ENCODE measurements around the gene PRR14L.

The PRR14L gene

GRCh38 chr22:31650391-31650790, 99.5 kb downstream of the PRR14L start:
- ChIA-PET CTCF (no interaction called here), POLR2A (interaction anchor here (0.5 kb wide), 1 partner anchor 248 kb away, joined by 7 read pairs; no protein-coding TSS in a partner anchor)
- DNase-seq (ENCODE audit: extremely low spot score), result no peak
- TF ChIP-seq, protein P1, sequence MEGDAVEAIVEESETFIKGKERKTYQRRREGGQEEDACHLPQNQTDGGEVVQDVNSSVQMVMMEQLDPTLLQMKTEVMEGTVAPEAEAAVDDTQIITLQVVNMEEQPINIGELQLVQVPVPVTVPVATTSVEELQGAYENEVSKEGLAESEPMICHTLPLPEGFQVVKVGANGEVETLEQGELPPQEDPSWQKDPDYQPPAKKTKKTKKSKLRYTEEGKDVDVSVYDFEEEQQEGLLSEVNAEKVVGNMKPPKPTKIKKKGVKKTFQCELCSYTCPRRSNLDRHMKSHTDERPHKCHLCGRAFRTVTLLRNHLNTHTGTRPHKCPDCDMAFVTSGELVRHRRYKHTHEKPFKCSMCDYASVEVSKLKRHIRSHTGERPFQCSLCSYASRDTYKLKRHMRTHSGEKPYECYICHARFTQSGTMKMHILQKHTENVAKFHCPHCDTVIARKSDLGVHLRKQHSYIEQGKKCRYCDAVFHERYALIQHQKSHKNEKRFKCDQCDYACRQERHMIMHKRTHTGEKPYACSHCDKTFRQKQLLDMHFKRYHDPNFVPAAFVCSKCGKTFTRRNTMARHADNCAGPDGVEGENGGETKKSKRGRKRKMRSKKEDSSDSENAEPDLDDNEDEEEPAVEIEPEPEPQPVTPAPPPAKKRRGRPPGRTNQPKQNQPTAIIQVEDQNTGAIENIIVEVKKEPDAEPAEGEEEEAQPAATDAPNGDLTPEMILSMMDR (IDR thresholded peaks at IDR 0.05; ENCODE audit: control extremely low read depth, extremely low read depth, low read depth, missing control alignments), result no peak

DNA sequence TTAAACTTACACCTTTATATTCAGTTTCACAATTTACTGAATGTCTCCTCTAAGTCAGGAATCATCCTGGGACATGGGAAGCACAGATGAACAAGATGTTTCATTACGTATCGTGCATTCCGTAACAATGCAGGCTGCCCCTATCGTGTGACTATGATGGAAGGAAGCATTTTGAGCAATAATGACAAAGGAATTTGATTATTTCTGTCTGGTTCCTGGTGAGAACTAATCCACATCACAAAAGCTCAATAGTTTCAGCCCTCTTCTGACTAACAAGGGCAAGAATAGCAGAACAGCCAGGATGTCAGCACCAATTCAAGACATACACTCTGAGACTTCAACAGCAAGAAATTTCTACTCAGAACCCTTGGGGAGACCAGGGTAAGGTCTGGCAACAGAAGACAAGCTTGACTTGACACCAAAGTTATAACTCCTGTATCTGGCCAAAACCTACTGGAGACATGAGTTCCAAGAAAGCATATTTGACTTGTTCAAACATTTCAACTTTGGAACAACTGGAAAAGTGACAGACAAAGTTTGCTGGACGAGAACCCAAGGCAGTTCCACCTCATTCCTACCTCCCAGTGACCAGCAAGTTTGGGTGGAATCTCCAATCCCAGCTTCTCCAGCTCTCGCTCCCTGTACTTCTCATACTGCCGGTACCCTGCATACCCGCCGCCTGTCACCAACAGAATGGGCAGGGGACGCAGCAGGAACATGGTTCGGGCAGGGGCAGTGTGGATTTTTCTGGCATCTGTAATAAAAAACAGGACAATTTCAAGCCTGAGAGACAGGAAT, 102.2 kb downstream of the PRR14L start:
- POLR2A ChIA-PET, result no interaction called here
- CTCF ChIA-PET, result interaction anchor here (1.3 to 2.5 kb wide), 4 partner anchors 9 to 18 kb away, joined by 3 to 9 read pairs (median 7); partner anchors contain the start of gene PISD
- no peak for DNase-seq (ENCODE audit: extremely low spot score)

GRCh38 chr22:31647066-31647465, 102.9 kb downstream of the PRR14L start:
- ChIA-PET POLR2A (interaction anchor here (0.9 kb wide), 1 partner anchor 16 kb away, joined by 3 read pairs; no protein-coding TSS in a partner anchor), CTCF (interaction anchor here (0.9 to 2.5 kb wide), 5 partner anchors 9 to 323 kb away, joined by 3 to 9 read pairs (median 6); partner anchors contain the start of gene PISD)
- DNase-seq (ENCODE audit: extremely low spot score), result no peak
- TF ChIP-seq, protein P1 (IDR thresholded peaks at IDR 0.05; ENCODE audit: control extremely low read depth, extremely low read depth, low read depth, missing control alignments), result no peak

More for the DNA sequence above, 102.2 kb downstream of the PRR14L start:
- TF ChIP-seq, protein P1 (IDR thresholded peaks at IDR 0.05; ENCODE audit: control extremely low read depth, extremely low read depth, low read depth, missing control alignments), result no peak

- TF ChIP-seq, protein P1 (IDR thresholded peaks at IDR 0.05; ENCODE audit: control extremely low read depth, extremely low read depth, low read depth, missing control alignments), result no peak
- peak; percentile 64 for DNase-seq (ENCODE audit: extremely low spot score)
- POLR2A ChIA-PET, result interaction anchor here (0.5 to 0.9 kb wide), 2 partner anchors 16 to 114 kb away, joined by 3 read pairs; no protein-coding TSS in a partner anchor
- CTCF ChIA-PET, result interaction anchor here (0.9 to 2.5 kb wide), 6 partner anchors 8 to 324 kb away, joined by 3 to 9 read pairs (median 4); partner anchors contain the start of gene PISD
These were observed 103.5 kb downstream of the PRR14L start for GRCh38 chr22:31646186-31647019.

DNA sequence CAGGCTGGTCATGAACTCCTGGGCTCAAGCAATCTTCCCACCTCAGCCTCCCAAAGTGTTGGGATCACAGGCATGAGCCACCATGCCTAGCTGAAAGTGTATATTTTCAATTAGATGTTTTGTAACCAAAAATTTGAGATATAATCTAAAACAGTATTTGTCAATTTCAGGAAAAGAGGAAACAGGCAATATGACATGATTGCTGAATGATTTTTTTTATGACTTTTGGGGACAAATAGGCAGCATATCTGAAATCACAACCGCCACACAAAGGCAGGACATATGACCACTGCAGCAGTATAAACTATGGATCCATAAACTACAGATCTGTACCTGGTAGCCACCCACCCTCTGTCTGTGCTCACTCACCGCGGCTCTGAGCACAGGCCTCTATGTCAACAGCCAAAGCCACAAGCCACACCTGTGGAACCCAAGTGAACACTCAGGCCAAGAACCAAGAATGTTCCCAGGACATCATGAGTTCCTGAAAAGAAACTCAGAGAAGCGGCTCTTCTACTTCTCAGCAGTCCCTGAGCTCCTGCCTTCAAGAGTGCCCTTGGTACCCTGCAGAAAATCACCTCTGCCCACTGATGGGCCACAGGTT, 110.4 kb downstream of the PRR14L start:
- CTCF ChIA-PET, result interaction anchor here (0.9 to 2.4 kb wide), 2 partner anchors 8 to 9 kb away, joined by 3 to 9 read pairs; no protein-coding TSS in a partner anchor

More for the DNA sequence above, 110.4 kb downstream of the PRR14L start:
- TF ChIP-seq, protein P1 (IDR thresholded peaks at IDR 0.05; ENCODE audit: control extremely low read depth, extremely low read depth, low read depth, missing control alignments), result no peak
- POLR2A ChIA-PET, result interaction anchor here (0.6 to 0.8 kb wide), 3 partner anchors 9 to 327 kb away, joined by 3 to 6 read pairs (median 3); no protein-coding TSS in a partner anchor
- peak; percentile 28 for DNase-seq (ENCODE audit: extremely low spot score)

All from GM10248 (cell line).